Measurements from ENCODE around the gene SLC3A2. TPM values are rescaled to one million over a fixed set of nuclear protein-coding genes. Genes with fewer than 3 reads are reported as not detected.
"Not testable (repeated sequence)": the region's sequence is repeated elsewhere in the genome, so short reads cannot be mapped to it uniquely, and the experiment has no call there.

Gene SLC3A2
- polyA plus RNA-seq, 3 donors = 164 to 215 (median 179) TPM

GRCh38 chr11:62844154-62844553, 36.5 kb upstream of the SLC3A2 start:
- DNase-seq (ENCODE audit: extremely low read depth in 1 of 11, low read depth in 9 of 11, low spot score in 4 of 11) = no peak

GRCh38 chr11:62846177-62846576, 34.5 kb upstream of the SLC3A2 start:
- DNase-seq (ENCODE audit: extremely low read depth in 1 of 11, low read depth in 9 of 11, low spot score in 4 of 11) = no peak

- no peak for DNase-seq (ENCODE audit: extremely low read depth in 1 of 11, low read depth in 9 of 11, low spot score in 4 of 11)
Measured at GRCh38 chr11:62847767-62848314, 32.9 kb upstream of the SLC3A2 start.

- no peak for DNase-seq (ENCODE audit: extremely low read depth in 1 of 11, low read depth in 9 of 11, low spot score in 4 of 11)
Measured at GRCh38 chr11:62850911-62851806, 29.5 kb upstream of the SLC3A2 start.

GRCh38 chr11:62851807-62852522, 28.7 kb upstream of the SLC3A2 start:
- DNase-seq (ENCODE audit: extremely low read depth in 1 of 11, low read depth in 9 of 11, low spot score in 4 of 11) = no peak

- no peak for DNase-seq (ENCODE audit: extremely low read depth in 1 of 11, low read depth in 9 of 11, low spot score in 4 of 11)
Measured at GRCh38 chr11:62852523-62853188, 28.0 kb upstream of the SLC3A2 start.

- DNase-seq (ENCODE audit: extremely low read depth in 1 of 11, low read depth in 9 of 11, low spot score in 4 of 11) = no peak
Measured at GRCh38 chr11:62853279-62853965, 27.3 kb upstream of the SLC3A2 start.

GRCh38 chr11:62854013-62854824, 26.5 kb upstream of the SLC3A2 start:
- no peak for DNase-seq (ENCODE audit: extremely low read depth in 1 of 11, low read depth in 9 of 11, low spot score in 4 of 11)

GRCh38 chr11:62854825-62855570, 25.7 kb upstream of the SLC3A2 start:
- no peak for DNase-seq (ENCODE audit: extremely low read depth in 1 of 11, low read depth in 9 of 11, low spot score in 4 of 11)

- peak; percentile 88 to 97 (median 95) for DNase-seq (ENCODE audit: extremely low read depth in 1 of 11, low read depth in 9 of 11, low spot score in 4 of 11)
Measured at GRCh38 chr11:62855571-62856332, 24.9 kb upstream of the SLC3A2 start.

- DNase-seq (ENCODE audit: extremely low read depth in 1 of 11, low read depth in 9 of 11, low spot score in 4 of 11) = no peak
Measured at GRCh38 chr11:62856333-62856895, 24.3 kb upstream of the SLC3A2 start.

GRCh38 chr11:62857541-62857982, 23.1 kb upstream of the SLC3A2 start:
- no peak for DNase-seq (ENCODE audit: extremely low read depth in 1 of 11, low read depth in 9 of 11, low spot score in 4 of 11)

- DNase-seq (ENCODE audit: extremely low read depth in 1 of 11, low read depth in 9 of 11, low spot score in 4 of 11) = no peak
Measured at GRCh38 chr11:62858201-62858600, 22.5 kb upstream of the SLC3A2 start.

GRCh38 chr11:62859281-62859703, 21.4 kb upstream of the SLC3A2 start:
- not testable (repeated sequence) for DNase-seq (ENCODE audit: extremely low read depth in 1 of 11, low read depth in 9 of 11, low spot score in 4 of 11)

GRCh38 chr11:62860835-62861563, 19.7 kb upstream of the SLC3A2 start:
- no peak for DNase-seq (ENCODE audit: extremely low read depth in 1 of 11, low read depth in 9 of 11, low spot score in 4 of 11)

Measured in renal cortex interstitium (tissue), 11 donors.